K562 (cell line): Measurements from ENCODE around the gene INPP5D. TPM values are rescaled to one million over a fixed set of nuclear protein-coding genes. Genes with fewer than 3 reads are reported as not detected.

Experiments
- C11orf30 ChIP-seq: fragments of 450-650 bp; IDR thresholded peaks from 2 replicates; pipeline ENCODE4 v1.6.1; 2016; ENCODE audit warnings: low read depth, mild to moderate bottlenecking
- CBFA2T2 ChIP-seq: fragments of 450-650 bp; conservative IDR thresholded peaks from 2 replicates; pipeline ENCODE4 v1.6.1; 2017; ENCODE audit warnings: mild to moderate bottlenecking
- CBX8 ChIP-seq: fragments of 200-600 bp; sonication (generic); IDR thresholded peaks from 2 replicates; pipeline ENCODE4 v1.6.1; 2012; ENCODE audit warnings: borderline replicate concordance, mixed run types, low read depth, mild to moderate bottlenecking, moderate library complexity, mixed read lengths, low read length, control low read depth, inconsistent platforms; ENCODE audit not compliant: poor library complexity, severe bottlenecking; ENCODE audit errors: extremely low read depth
- CEBPB ChIP-seq: fragments of 450-650 bp; IDR thresholded peaks from 2 replicates; pipeline ENCODE4 v1.6.1; 2016; ENCODE audit warnings: missing genetic modification characterization, missing compliant biosample characterization
- CHCHD3 ChIP-seq: fragments of 250-450 bp; sonication (Bioruptor Pico); IDR thresholded peaks from 2 replicates; pipeline ENCODE4 v2.1.2; 2022; ENCODE audit warnings: mild to moderate bottlenecking
- CREB3 ChIP-seq: fragments of 450-650 bp; conservative IDR thresholded peaks from 2 replicates; pipeline ENCODE4 v1.6.1; 2016; ENCODE audit warnings: missing genetic modification characterization, low read depth, mild to moderate bottlenecking, missing compliant biosample characterization, moderate library complexity
- DNMT1 ChIP-seq: fragments of 450-650 bp; IDR thresholded peaks from 2 replicates; pipeline ENCODE4 v1.6.1; 2016; ENCODE audit warnings: antibody characterized with exemption, mild to moderate bottlenecking
- EGR1 ChIP-seq: fragments of 450-650 bp; conservative IDR thresholded peaks from 2 replicates; pipeline ENCODE4 v1.6.1; 2017; ENCODE audit warnings: mild to moderate bottlenecking
- FOXA1 ChIP-seq: fragments of 450-650 bp; IDR thresholded peaks from 2 replicates; pipeline ENCODE4 v1.6.1; 2016; ENCODE audit warnings: mild to moderate bottlenecking, borderline replicate concordance
- GATAD2A ChIP-seq: fragments of 450-650 bp; IDR thresholded peaks from 2 replicates; pipeline ENCODE4 v1.6.1; 2017
- HDAC2 ChIP-seq: fragments of 450-650 bp; IDR thresholded peaks from 2 replicates; pipeline ENCODE4 v1.6.1; 2016; ENCODE audit warnings: mild to moderate bottlenecking
- ILK ChIP-seq: fragments of 450-650 bp; IDR thresholded peaks from 2 replicates; pipeline ENCODE4 v1.6.1; 2016; ENCODE audit warnings: missing genetic modification characterization, low read depth, mild to moderate bottlenecking, missing compliant biosample characterization, moderate library complexity, borderline replicate concordance
- IRF1 ChIP-seq: sonication (generic); formaldehyde crosslinking; IDR thresholded peaks from 2 replicates; pipeline ENCODE4 v1.8.0; 2022; ENCODE audit warnings: missing genetic modification reagents, mild to moderate bottlenecking, borderline replicate concordance
- IRF9 ChIP-seq: fragments of 450-650 bp; IDR thresholded peaks from 2 replicates; pipeline ENCODE4 v1.6.1; 2016; ENCODE audit warnings: missing biosample characterization, missing genetic modification characterization
- LEF1 ChIP-seq: fragments of 450-650 bp; IDR thresholded peaks from 2 replicates; pipeline ENCODE4 v1.6.1; 2016; ENCODE audit warnings: mild to moderate bottlenecking
- MYC ChIP-seq, 2 experiments: fragments of 250-450 bp in 1 of 2; sonication (Bioruptor Pico) in 1 of 2; IDR thresholded peaks; 2 replicates each; pipeline versions ENCODE4 v1.5.1 to v1.6.1; 2012 to 2021; ENCODE audit warnings: low read depth in 2 of 2, borderline replicate concordance in 1 of 2, improper control_type of control experiment in 1 of 2, low read length in 1 of 2, mild to moderate bottlenecking in 1 of 2, moderate library complexity in 1 of 2
- PCBP1 ChIP-seq: fragments of 200-400 bp; formaldehyde crosslinking; IDR thresholded peaks from 2 replicates; pipeline ENCODE4 v1.6.1; 2018; ENCODE audit warnings: mild to moderate bottlenecking, low read depth, low read length; ENCODE audit not compliant: poor library complexity, severe bottlenecking
- RBBP5 ChIP-seq: fragments of 200-600 bp; sonication (generic); IDR thresholded peaks from 2 replicates; pipeline ENCODE4 v1.6.1; 2012; ENCODE audit warnings: borderline replicate concordance, mild to moderate bottlenecking, low read length, control low read depth, inconsistent platforms; ENCODE audit not compliant: insufficient read depth, poor library complexity, severe bottlenecking
- SNIP1 ChIP-seq: fragments of 450-650 bp; IDR thresholded peaks from 2 replicates; pipeline ENCODE4 v1.7.1; 2017; ENCODE audit warnings: low read depth, mild to moderate bottlenecking
- STAT5A ChIP-seq: IDR thresholded peaks from 2 replicates; pipeline ENCODE4 v1.6.1; 2012; ENCODE audit warnings: low read length, inconsistent platforms, borderline replicate concordance
- TCF3 ChIP-seq: sonication (generic); formaldehyde crosslinking; IDR thresholded peaks from 2 replicates; pipeline ENCODE4 v1.4.0; 2020; ENCODE audit warnings: mild to moderate bottlenecking, missing genetic modification reagents
- ZEB2 ChIP-seq: fragments of 450-650 bp; IDR thresholded peaks from 2 replicates; pipeline ENCODE4 v1.6.1; 2016
- ZNF175 ChIP-seq: fragments of 200-800 bp; sonication (Bioruptor generic); IDR thresholded peaks from 2 replicates; pipeline ENCODE4 v1.6.1; 2016; ENCODE audit warnings: low read depth, mild to moderate bottlenecking, missing genetic modification characterization, missing compliant biosample characterization
- ZNF184 ChIP-seq: sonication (generic); formaldehyde crosslinking; IDR thresholded peaks from 2 replicates; pipeline ENCODE4 v1.5.0; 2020; ENCODE audit warnings: missing genetic modification reagents
- ZNF444 ChIP-seq: fragments of 250-450 bp; sonication (Bioruptor Pico); IDR thresholded peaks from 2 replicates; pipeline ENCODE4 v1.4.0; 2020; ENCODE audit warnings: mild to moderate bottlenecking, moderate library complexity
- ZNF76 ChIP-seq: fragments of 250-450 bp; sonication (Bioruptor Pico); IDR thresholded peaks from 2 replicates; pipeline ENCODE4 v1.4.0; 2020; ENCODE audit warnings: mild to moderate bottlenecking, moderate library complexity, borderline replicate concordance
- polyA plus RNA-seq, 8 experiments: library from polyadenylated mRNA; depleted of rRNA in 4 of 8; stranded (reverse) in 5 of 8; unstranded in 3 of 8; fragments of >200 nt; fragmentation: Nextera tagmentation in 2 of 8; fragmentation: Illumina TruSeq in 1 of 8; extraction: Ambion mirVana in 2 of 8; extraction: Trizol in 1 of 8; gene quantifications; 2 replicates each; pipeline versions ENCODE4 v1.2.1 to v1.2.3, GENCODE V29; 2011 to 2014; ENCODE audit warnings: inconsistent platforms in 1 of 8, missing spikeins in 1 of 8
- total RNA-seq, 7 experiments: library from RNA; depleted of rRNA in 6 of 7; stranded (reverse); fragments of >200 nt in 6 of 7; fragmentation: Illumina TruSeq in 2 of 7; extraction: Trizol in 2 of 7; gene quantifications; 2 replicates each; pipeline versions ENCODE4 v1.2.1 to v1.2.3, GENCODE V29; 2011 to 2021; ENCODE audit warnings: low replicate concordance in 1 of 7

The INPP5D gene
- total and polyA plus RNA-seq, 9 of the 15 experiments (the other 6 are each of a cell fraction or from before 2014, with no cell fraction given), result 0.55 to 6.2 (median 2.2) TPM

- TF ChIP-seq IRF9 (tag) (no peak), LEF1 (0 out of 2 replicates have a peak, but pooled peaks have one; percentile 19), ZNF444 (CRISPR knock-in tag) (no peak), ILK (no peak), CREB3 (no peak), MYC (IDR thresholded peaks at IDR 0.05; ENCODE audit: low read depth, low read length) (peak; percentile 22; the same call in 1 of the 2 replicates), MYC (CRISPR knock-in tag; IDR thresholded peaks at IDR 0.05; ENCODE audit: borderline replicate concordance, low read depth) (no peak), HDAC2 (0 out of 2 replicates have a peak, but pooled peaks have one; percentile 41), SNIP1 (no peak), FOXA1 (no peak), TCF3 (CRISPR knock-in tag) (peak; percentile 25; the same call in 1 of the 2 replicates), STAT5A (0 out of 2 replicates have a peak, but pooled peaks have one; percentile 9), DNMT1 (no peak), ZEB2 (no peak), CHCHD3 (no peak), ZNF184 (CRISPR knock-in tag) (no peak), CEBPB (peak; percentile 48; the same call in 1 of the 2 replicates), PCBP1 (no peak), CBFA2T2 (0 out of 2 replicates have a peak, but pooled peaks have one; percentile 13), ZNF175 (CRISPR knock-in tag) (no peak), ZNF76 (CRISPR knock-in tag) (no peak), CBX8 (no peak), C11orf30 (peak; percentile 44; the same call in 1 of the 2 replicates), IRF1 (CRISPR knock-in tag) (no peak), GATAD2A (no peak), EGR1 (peak; percentile 92), RBBP5 (no peak)
Measured at GRCh38 chr2:233165895-233166661, 105.9 kb downstream of the INPP5D start (continued).
